H1 (cell line): ENCODE data around the gene CMTR1. TPM values are rescaled to one million over a fixed set of nuclear protein-coding genes. Genes with fewer than 3 reads are reported as not detected.

Experiments used
- CTCF ChIA-PET: fragments of 300-600 bp; sonication (Branson Sonifier 250); formaldehyde crosslinking; loops from one replicate; lab custom pipeline; 2021; ENCODE audit not compliant: partially characterized antibody; lab: Charles Lee
- POLR2A ChIA-PET: fragments of 300-600 bp; sonication (Branson Sonifier 250); formaldehyde crosslinking; loops from one replicate; lab custom pipeline; 2021; ENCODE audit warnings: inconsistent platforms; ENCODE audit not compliant: partially characterized antibody; lab: Charles Lee
- DNase-seq, 2 experiments: peaks; one replicate each; pipeline versions ENCODE4 v3.0.0 to v3.0.0-alpha.2; 2010 to 2022; ENCODE audit warnings: low spot score in 2 of 2, low read depth in 1 of 2, mixed read lengths in 1 of 2
- FAIRE-seq: peaks from 2 replicates; lab custom pipeline; 2011; peaks lifted over from hg19 to GRCh38; lab: Jason Lieb, UNC
- H2AFZ ChIP-seq: 2 replicates; pipeline ENCODE4 v1.8.1; 2012; ENCODE audit warnings: low read length, inconsistent platforms
- H2AK5ac ChIP-seq: 2 replicates; pipeline ENCODE4 v1.6.1; 2013; ENCODE audit warnings: low read depth, low read length
- H2BK120ac ChIP-seq: replicated peaks from 2 replicates; pipeline ENCODE3; 2013; ENCODE audit warnings: low read depth, low read length, inconsistent platforms
- H2BK12ac ChIP-seq: 2 replicates; pipeline ENCODE4 v1.6.1; 2013; ENCODE audit warnings: low read depth, low read length
- H2BK15ac ChIP-seq: 2 replicates; pipeline ENCODE4 v1.6.1; 2013; ENCODE audit warnings: low read length
- H2BK20ac ChIP-seq: 2 replicates; pipeline ENCODE4 v1.6.1; 2013; ENCODE audit warnings: low read length
- H2BK5ac ChIP-seq: 2 replicates; pipeline ENCODE4 v1.6.1; 2013; ENCODE audit warnings: low read depth, low read length
- H3K14ac ChIP-seq: 2 replicates; pipeline ENCODE4 v1.6.1; 2013; ENCODE audit warnings: inconsistent platforms; ENCODE audit not compliant: insufficient read length
- H3K18ac ChIP-seq: 2 replicates; pipeline ENCODE4 v1.6.1; 2013; ENCODE audit warnings: low read length; ENCODE audit errors: extremely low read depth
- H3K23ac ChIP-seq: 2 replicates; pipeline ENCODE4 v1.6.1; 2013; ENCODE audit warnings: inconsistent platforms; ENCODE audit not compliant: insufficient read length
- H3K23me2 ChIP-seq: 2 replicates; pipeline ENCODE4 v1.6.1; 2013; ENCODE audit warnings: low read depth, low read length
- H3K27ac ChIP-seq: 2 replicates; pipeline ENCODE4 v1.6.1; 2011; ENCODE audit warnings: low read depth, low read length, inconsistent platforms
- H3K27me3 ChIP-seq, 4 experiments: replicated peaks in 1 of 4; 1 replicate in 1 of 4; 2 replicates in 3 of 4; pipeline versions ENCODE4 v1.6.1 to v1.8.1; 2011 to 2013; ENCODE audit warnings: low read length in 3 of 4, mild to moderate bottlenecking in 3 of 4, inconsistent platforms in 2 of 4, mixed read lengths in 2 of 4, moderate library complexity in 1 of 4; ENCODE audit not compliant: control insufficient read depth in 3 of 4, insufficient read depth in 3 of 4; ENCODE audit errors: extremely low read depth in 1 of 4
- H3K36me3 ChIP-seq, 4 experiments: 2 replicates each; pipeline versions ENCODE4 v1.6.1 to v1.8.1; 2011 to 2013; ENCODE audit warnings: mild to moderate bottlenecking in 4 of 4, low read length in 3 of 4, moderate library complexity in 2 of 4, control low read depth in 1 of 4, inconsistent platforms in 1 of 4; ENCODE audit not compliant: insufficient read depth in 4 of 4, control insufficient read depth in 2 of 4
- H3K4ac ChIP-seq: replicated peaks from 2 replicates; pipeline ENCODE3; 2013; ENCODE audit warnings: low read length, low read depth, mixed read lengths, inconsistent platforms; ENCODE audit not compliant: insufficient read length
- H3K4me1 ChIP-seq, 4 experiments: replicated peaks in 1 of 4; 1 replicate in 1 of 4; 2 replicates in 3 of 4; pipeline versions ENCODE4 v1.6.1 to v1.8.1; 2011 to 2013; ENCODE audit warnings: low read length in 3 of 4, inconsistent platforms in 2 of 4, mixed read lengths in 1 of 4; ENCODE audit not compliant: insufficient read depth in 4 of 4, control insufficient read depth in 3 of 4
- H3K4me2 ChIP-seq, 2 experiments: 2 replicates each; pipeline versions ENCODE4 v1.6.1 to v1.8.1; 2011 to 2013; ENCODE audit warnings: low read depth in 2 of 2, low read length in 2 of 2, control low read depth in 1 of 2, inconsistent platforms in 1 of 2, mild to moderate bottlenecking in 1 of 2; ENCODE audit not compliant: insufficient read depth in 1 of 2
- H3K4me3 ChIP-seq, 4 experiments: fragments of 200-600, 300-600 bp in 1 of 4; sonication (generic), shearing (Covaris generic), sonication (Bioruptor Twin) in 1 of 4; 2 replicates each; pipeline versions ENCODE4 v1.5.1 to v1.8.1; 2011 to 2016; ENCODE audit warnings: low read length in 4 of 4, low read depth in 3 of 4, control low read depth in 2 of 4, inconsistent platforms in 2 of 4, mild to moderate bottlenecking in 2 of 4, mixed read lengths in 1 of 4, moderate library complexity in 1 of 4; ENCODE audit not compliant: insufficient read depth in 2 of 4; ENCODE audit errors: extremely low read depth in 1 of 4
- H3K56ac ChIP-seq: replicated peaks from 2 replicates; pipeline ENCODE3; 2013; ENCODE audit warnings: low read depth, mild to moderate bottlenecking, mixed read lengths, low read length, inconsistent platforms; ENCODE audit not compliant: insufficient read length
- H3K79me1 ChIP-seq: 2 replicates; pipeline ENCODE4 v1.6.1; 2013; ENCODE audit warnings: low read depth, low read length, control low read depth
- H3K79me2 ChIP-seq, 2 experiments: 2 replicates each; pipeline versions ENCODE4 v1.6.1 to v1.8.1; 2012 to 2013; ENCODE audit warnings: low read length in 2 of 2, mild to moderate bottlenecking in 2 of 2, inconsistent platforms in 1 of 2; ENCODE audit not compliant: insufficient read depth in 2 of 2, control insufficient read depth in 1 of 2
- H3K9ac ChIP-seq, 4 experiments: replicated peaks in 1 of 4; 1 replicate in 1 of 4; 2 replicates in 3 of 4; pipeline versions ENCODE4 v1.6.1 to v1.8.1; 2011 to 2013; ENCODE audit warnings: low read depth in 3 of 4, low read length in 3 of 4, control low read depth in 2 of 4, mild to moderate bottlenecking in 2 of 4, moderate library complexity in 2 of 4, inconsistent platforms in 1 of 4; ENCODE audit errors: extremely low read depth in 1 of 4
- H3K9me3 ChIP-seq, 2 experiments: 2 replicates each; pipeline versions ENCODE4 v1.6.1 to v1.8.1; 2012 to 2013; ENCODE audit warnings: mild to moderate bottlenecking in 2 of 2, moderate library complexity in 2 of 2, control low read depth in 1 of 2, inconsistent platforms in 1 of 2, low read depth in 1 of 2, low read length in 1 of 2, mixed read lengths in 1 of 2; ENCODE audit not compliant: insufficient read depth in 2 of 2
- H4K20me1 ChIP-seq, 2 experiments: replicated peaks in 1 of 2; 2 replicates each; pipeline versions ENCODE3 to v1.8.1; 2011 to 2013; ENCODE audit warnings: inconsistent platforms in 2 of 2, low read length in 2 of 2, mild to moderate bottlenecking in 1 of 2; ENCODE audit not compliant: insufficient read depth in 2 of 2, control insufficient read depth in 1 of 2
- H4K5ac ChIP-seq: 2 replicates; pipeline ENCODE4 v1.6.1; 2013; ENCODE audit warnings: low read length, low read depth, mixed read lengths, inconsistent platforms; ENCODE audit not compliant: insufficient read length
- H4K8ac ChIP-seq: 2 replicates; pipeline ENCODE4 v1.8.0; 2013; ENCODE audit warnings: mild to moderate bottlenecking, moderate library complexity, low read length, inconsistent platforms; ENCODE audit not compliant: insufficient read depth; ENCODE audit errors: extremely low read depth
- H4K91ac ChIP-seq: replicated peaks from 2 replicates; pipeline ENCODE3; 2013; ENCODE audit warnings: low read length, mixed read lengths, inconsistent platforms; ENCODE audit not compliant: insufficient read length
- NRF1 ChIP-seq: IDR thresholded peaks from 2 replicates; pipeline ENCODE4 v1.6.1; 2011; ENCODE audit warnings: mild to moderate bottlenecking, low read depth, low read length, improper control_type of control experiment
- RBBP5 ChIP-seq: IDR thresholded peaks from 2 replicates; pipeline ENCODE4 v1.7.1; 2012; ENCODE audit warnings: low read depth, mild to moderate bottlenecking, inconsistent platforms, low read length, moderate library complexity, borderline replicate concordance
- RNF2 ChIP-seq: fragments of 200-900, 300-1000 bp; sonication (generic); IDR thresholded peaks from 2 replicates; pipeline ENCODE4 v1.7.1; 2016; ENCODE audit warnings: borderline replicate concordance, low read depth, mild to moderate bottlenecking, antibody characterized with exemption, low read length; ENCODE audit not compliant: poor library complexity, severe bottlenecking; ENCODE audit errors: missing control alignments
- SIN3A ChIP-seq, 2 experiments: IDR thresholded peaks in 1 of 2; conservative IDR thresholded peaks in 1 of 2; 2 replicates each; pipeline ENCODE4 v1.6.1; 2011 to 2012; ENCODE audit warnings: low read length in 2 of 2, improper control_type of control experiment in 1 of 2, low read depth in 1 of 2, mild to moderate bottlenecking in 1 of 2
- SIRT6 ChIP-seq: IDR thresholded peaks from one replicate; pipeline ENCODE4 v1.7.1; 2012; ENCODE audit warnings: low read length, inconsistent platforms
- SP2 ChIP-seq: IDR thresholded peaks from 2 replicates; pipeline ENCODE4 v1.6.1; 2012; ENCODE audit warnings: mild to moderate bottlenecking, low read length, inconsistent platforms
- SRF ChIP-seq: IDR thresholded peaks from 2 replicates; pipeline ENCODE4 v1.6.1; 2011; ENCODE audit warnings: mild to moderate bottlenecking, low read depth, low read length, moderate library complexity
- WGBS, 2 experiments: shearing (Covaris generic) in 1 of 2; methylation state at CpG; one replicate each; pipeline versions ENCODE4 v1.1.6 to v1.1.7; 2013 to 2015; ENCODE audit warnings: low lambda C conversion rate in 2 of 2, mixed read lengths in 2 of 2, inconsistent platforms in 1 of 2, low coverage in 1 of 2, missing lambda C conversion rate in 1 of 2; ENCODE audit not compliant: insufficient replicate concordance in 2 of 2, insufficient coverage in 1 of 2, insufficient read length in 1 of 2; ENCODE audit errors: extremely low coverage in 1 of 2, missing lambda C conversion rate in 1 of 2; 5-methylcytosine and 5-hydroxymethylcytosine counted together
- polyA plus RNA-seq, 7 experiments: library from polyadenylated mRNA; depleted of rRNA in 3 of 7; stranded (reverse) in 5 of 7; unstranded in 2 of 7; fragments of >200 nt in 5 of 7; fragments of 200-250 nt in 2 of 7; gene quantifications; 1 replicate in 5 of 7; 2 replicates in 1 of 7; 4 replicates in 1 of 7; pipeline versions ENCODE4 v1.2.1 to v1.2.3, GENCODE V29; 2011 to 2013; ENCODE audit warnings: missing spikeins in 2 of 7, mixed read lengths in 2 of 7
- total RNA-seq: library from RNA; stranded (reverse); fragmentation: NEBNext Ultra II Directional; extraction: Animal tissue kit (Norgen Biotek cat#: 25700); gene quantifications from 2 replicates; pipeline ENCODE4 v1.2.1, GENCODE V29; 2021
- TF ChIP-seq, protein P1 (sequence below): IDR thresholded peaks from 2 replicates; pipeline ENCODE4 v1.6.1; 2012; ENCODE audit warnings: low read length, inconsistent platforms

Gene CMTR1
- total and polyA plus RNA-seq, 2 of the 8 experiments (the other 6 are each of a cell fraction or from before 2014, with no cell fraction given): 15.2 to 33.1 TPM

DNA sequence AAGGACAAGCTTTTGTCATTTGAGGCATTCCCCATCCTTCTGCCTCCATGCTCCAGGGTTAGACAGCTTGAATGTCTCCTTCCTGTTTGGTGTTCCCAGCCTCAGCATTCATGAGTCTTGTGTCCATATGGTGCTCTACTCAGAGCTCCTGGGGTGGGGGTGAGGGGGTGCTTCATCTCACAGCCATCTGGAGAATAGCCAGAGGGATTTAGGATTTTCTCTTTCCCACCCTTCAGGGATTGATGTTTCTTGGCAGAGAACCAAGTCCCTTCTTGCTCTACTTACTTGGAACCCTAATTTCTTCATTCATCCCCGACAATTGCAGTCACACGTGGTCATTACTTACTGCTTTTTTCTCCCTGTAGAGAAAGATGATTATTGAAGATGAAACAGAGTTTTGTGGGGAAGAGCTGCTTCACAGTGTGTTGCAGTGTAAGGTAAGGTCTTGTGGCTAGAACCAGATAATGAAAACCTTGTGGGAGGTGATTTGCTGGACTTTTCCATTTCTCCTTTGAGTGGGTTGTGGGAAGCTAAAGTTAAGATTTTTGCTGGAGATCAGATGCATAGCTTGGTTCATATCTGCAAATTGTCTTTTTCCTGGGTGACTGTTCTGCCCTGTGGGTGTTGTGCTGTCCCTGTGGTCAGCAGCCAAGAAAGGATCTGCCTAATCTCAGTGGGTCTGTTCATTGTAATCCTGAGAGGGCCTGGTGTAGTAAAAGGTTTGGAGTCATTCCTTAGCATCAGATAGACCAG is 18.6 kb downstream of the CMTR1 start:
- no peaks in the 10 kb centered on the region for H3K27me3 ChIP-seq
- TF ChIP-seq SIN3A (conservative IDR thresholded peaks at IDR 0.05 in 1 of 2, IDR thresholded peaks at IDR 0.05 in 1 of 2; ENCODE audit: low read depth in 1 of 2, low read length in 2 of 2) (no peak), SP2 (no peak), NRF1 (no peak), SRF (no peak), SIRT6 (no peak), RBBP5 (no peak), RNF2 (no peak)
- TF ChIP-seq, protein P1, sequence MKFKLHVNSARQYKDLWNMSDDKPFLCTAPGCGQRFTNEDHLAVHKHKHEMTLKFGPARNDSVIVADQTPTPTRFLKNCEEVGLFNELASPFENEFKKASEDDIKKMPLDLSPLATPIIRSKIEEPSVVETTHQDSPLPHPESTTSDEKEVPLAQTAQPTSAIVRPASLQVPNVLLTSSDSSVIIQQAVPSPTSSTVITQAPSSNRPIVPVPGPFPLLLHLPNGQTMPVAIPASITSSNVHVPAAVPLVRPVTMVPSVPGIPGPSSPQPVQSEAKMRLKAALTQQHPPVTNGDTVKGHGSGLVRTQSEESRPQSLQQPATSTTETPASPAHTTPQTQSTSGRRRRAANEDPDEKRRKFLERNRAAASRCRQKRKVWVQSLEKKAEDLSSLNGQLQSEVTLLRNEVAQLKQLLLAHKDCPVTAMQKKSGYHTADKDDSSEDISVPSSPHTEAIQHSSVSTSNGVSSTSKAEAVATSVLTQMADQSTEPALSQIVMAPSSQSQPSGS: no peak
- no peak overlapping the region for H3K9ac ChIP-seq
- no peak overlapping the region for H3K23ac ChIP-seq
- H2BK120ac ChIP-seq: no peak overlapping the region
- no peak overlapping the region for H2BK15ac ChIP-seq
- no peak overlapping the region for H4K91ac ChIP-seq
- CTCF ChIA-PET: interaction anchor here (0.8 kb wide), 1 partner anchor 321 kb away, joined by 3 read pairs; no protein-coding TSS in a partner anchor
- no peak overlapping the region for H3K4ac ChIP-seq
- no peak overlapping the region for H3K56ac ChIP-seq
- POLR2A ChIA-PET: no interaction called here
- H3K79me1 ChIP-seq: no peaks in the 10 kb centered on the region; the same call in 1 of the 2 replicates
- H4K8ac ChIP-seq: no peak overlapping the region
- H2AK5ac ChIP-seq: no peak overlapping the region
- H4K5ac ChIP-seq: no peak overlapping the region
- H3K23me2 ChIP-seq: no peaks in the 10 kb centered on the region
- H3K4me1 ChIP-seq: no peaks in the 10 kb centered on the region
- no peak overlapping the region for H3K27ac ChIP-seq
- 80% methylated on average over 2 of the region's 2 CpGs; no CpG with 5 or more reads in 1 of the 2 experiments for WGBS, 2 experiments
- FAIRE-seq (no peak), DNase-seq (no peak)
- no peak overlapping the region for H3K18ac ChIP-seq
- H2BK5ac ChIP-seq: no peak overlapping the region
- H2BK12ac ChIP-seq: no peak overlapping the region
- no peak overlapping the region for H2BK20ac ChIP-seq
- H3K36me3 ChIP-seq: peaks cover 8 to 36% (median 26%) of the 10 kb centered on the region in 4 experiments
- no peaks in the 10 kb centered on the region for H3K79me2 ChIP-seq
- H3K9me3 ChIP-seq: no peaks in the 10 kb centered on the region
- H3K4me2 ChIP-seq: no peak overlapping the region
- H3K14ac ChIP-seq: no peak overlapping the region
- peaks cover 0 to 2% of the 10 kb centered on the region in 2 experiments for H4K20me1 ChIP-seq
- no peak overlapping the region for H2AFZ ChIP-seq
- no peak overlapping the region for H3K4me3 ChIP-seq
